HG03354 (cell line): ENCODE results near the gene IGFBP5.

ENCODE experiments used
- ATAC-seq: cut with Tn5 transposase; IDR thresholded peaks from one replicate; pipeline ENCODE4 v1.9.1; 2021; ENCODE audit warnings: mild to moderate bottlenecking; ENCODE audit not compliant: unreplicated experiment, poor library complexity, severe bottlenecking

The IGFBP5 gene

GRCh38 chr2:216690853-216691741 is 4.3 kb downstream of the IGFBP5 start:
- ATAC-seq, result no peak

- no peak for ATAC-seq
Measured at GRCh38 chr2:216690456-216690852, 4.9 kb downstream of the IGFBP5 start.

GRCh38 chr2:216689397-216689796 is 6.0 kb downstream of the IGFBP5 start:
- ATAC-seq, result no peak

GRCh38 chr2:216688731-216689340 is 6.5 kb downstream of the IGFBP5 start:
- no peak for ATAC-seq

GRCh38 chr2:216687646-216688045 is 7.7 kb downstream of the IGFBP5 start:
- no peak for ATAC-seq

- ATAC-seq, result no peak
Measured at GRCh38 chr2:216687111-216687510, 8.2 kb downstream of the IGFBP5 start.

GRCh38 chr2:216685327-216685875 is 9.9 kb downstream of the IGFBP5 start:
- ATAC-seq, result no peak

- no peak for ATAC-seq
Measured at GRCh38 chr2:216683846-216684245, 11.5 kb downstream of the IGFBP5 start.

GRCh38 chr2:216681683-216682082 is 13.7 kb downstream of the IGFBP5 start:
- no peak for ATAC-seq

- ATAC-seq, result no peak
Measured at GRCh38 chr2:216680951-216681629, 14.3 kb downstream of the IGFBP5 start.

GRCh38 chr2:216679658-216680024 is 15.7 kb downstream of the IGFBP5 start:
- no peak for ATAC-seq

GRCh38 chr2:216678813-216679657 is 16.3 kb downstream of the IGFBP5 start:
- no peak for ATAC-seq

GRCh38 chr2:216678098-216678465 is 17.3 kb downstream of the IGFBP5 start:
- ATAC-seq, result no peak

GRCh38 chr2:216677439-216678097 is 17.8 kb downstream of the IGFBP5 start:
- ATAC-seq, result no peak

- ATAC-seq, result no peak
Measured at GRCh38 chr2:216676630-216677029, 18.7 kb downstream of the IGFBP5 start.

- ATAC-seq, result no peak
Measured at GRCh38 chr2:216674376-216674775, 21.0 kb downstream of the IGFBP5 start.

GRCh38 chr2:216673609-216674008 is 21.7 kb downstream of the IGFBP5 start:
- no peak for ATAC-seq

- ATAC-seq, result no peak
Measured at GRCh38 chr2:216673021-216673420, 22.3 kb downstream of the IGFBP5 start.

- ATAC-seq, result no peak
Measured at GRCh38 chr2:216672466-216672865, 22.9 kb downstream of the IGFBP5 start.
